GM12873 (cell line): ENCODE results near the gene CLCN1.

Experiments
- CTCF ChIP-seq: IDR thresholded peaks from 2 replicates; pipeline ENCODE4 v1.5.1; 2012; ENCODE audit warnings: low read depth, mild to moderate bottlenecking, moderate library complexity, low read length, control low read depth; ENCODE audit not compliant: insufficient read depth; ENCODE audit errors: missing control alignments

Gene CLCN1

GRCh38 chr7:143397710-143398530 lies 82.0 kb downstream of the CLCN1 start:
- TF ChIP-seq CTCF = no peak

DNA sequence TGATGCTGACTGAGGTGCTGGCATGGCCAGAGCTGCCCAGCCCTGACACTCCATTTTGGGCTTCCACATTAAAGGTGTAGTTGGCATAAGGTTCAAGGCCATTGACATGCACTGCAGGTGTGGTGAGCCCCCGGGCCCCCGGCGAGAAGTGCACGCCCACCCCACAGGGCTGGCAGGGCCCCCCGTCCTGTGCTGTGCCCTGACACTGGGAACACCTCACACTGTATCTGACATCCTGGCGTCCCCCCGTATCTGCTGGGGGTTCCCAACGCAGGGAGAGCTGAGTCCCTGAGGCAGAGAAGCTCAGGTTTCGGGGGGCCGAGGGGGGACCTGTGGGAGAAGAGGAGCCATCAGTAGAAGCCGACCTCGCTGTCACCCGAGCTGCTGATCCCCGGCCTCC lies 82.7 kb downstream of the CLCN1 start:
- TF ChIP-seq CTCF = no peak

DNA sequence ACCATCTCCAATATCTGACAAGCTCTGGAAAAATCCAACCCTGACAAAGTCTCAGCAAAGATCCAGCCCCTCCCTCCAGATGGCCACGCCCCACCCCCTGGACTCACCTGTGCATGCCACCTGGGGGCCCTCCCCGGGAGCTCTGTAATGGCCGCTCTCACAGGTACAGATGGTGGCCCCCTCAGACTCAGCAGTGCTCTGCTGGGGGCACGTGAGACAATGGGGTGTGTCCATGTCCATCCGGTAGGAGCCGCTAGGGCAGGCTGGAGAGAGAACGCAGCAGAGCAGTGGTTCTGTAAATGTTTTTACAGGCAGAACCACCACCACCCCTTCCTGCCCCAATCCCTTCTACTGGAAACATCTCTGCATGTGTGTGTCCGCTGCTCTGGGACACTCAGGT lies 83.2 kb downstream of the CLCN1 start:
- TF ChIP-seq CTCF = no peak

GRCh38 chr7:143399642-143400041 lies 83.7 kb downstream of the CLCN1 start:
- no peak for TF ChIP-seq CTCF

GRCh38 chr7:143401265-143401664 lies 85.4 kb downstream of the CLCN1 start:
- TF ChIP-seq CTCF = no peak
